OCI-LY3 (cell line): Measurements from ENCODE around the gene OVCA2.

Experiments
- H2AFZ ChIP-seq: fragments of 200-600, 300-600 bp; shearing (Covaris generic); 2 replicates; pipeline ENCODE4 v1.6.0; 2014; ENCODE audit warnings: antibody characterized with exemption, low read depth, low read length
- H3K27ac ChIP-seq: fragments of 200-600, 300-600 bp; sonication (generic); 2 replicates; pipeline ENCODE4 v1.5.1; 2014; ENCODE audit warnings: mild to moderate bottlenecking, low read length, moderate library complexity, mixed read lengths
- H3K27me3 ChIP-seq: fragments of 200-600, 300-600 bp; sonication (generic); 2 replicates; pipeline ENCODE4 v1.6.1; 2014; ENCODE audit warnings: low read depth, low read length, mixed read lengths
- H3K36me3 ChIP-seq: fragments of 200-600, 300-600 bp; sonication (generic); replicated peaks from 2 replicates; pipeline ENCODE3; 2014; ENCODE audit warnings: low read depth, low read length, mixed read lengths
- H3K4me1 ChIP-seq: fragments of 300-600, 200-600 bp; sonication (generic); 2 replicates; pipeline ENCODE4 v1.6.1; 2014; ENCODE audit warnings: low read length, mixed read lengths
- H3K4me2 ChIP-seq: fragments of 200-600, 300-600 bp; sonication (generic); 2 replicates; pipeline ENCODE4 v1.6.1; 2014; ENCODE audit warnings: low read length, mixed read lengths
- H3K4me3 ChIP-seq: fragments of 300-600, 200-600 bp; sonication (generic); 2 replicates; pipeline ENCODE4 v1.5.1; 2014; ENCODE audit warnings: antibody characterized with exemption, mild to moderate bottlenecking, low read length, moderate library complexity
- H3K79me2 ChIP-seq: fragments of 300-600, 200-600 bp; shearing (Covaris generic); 2 replicates; pipeline ENCODE4 v1.6.1; 2014; ENCODE audit warnings: mild to moderate bottlenecking, low read length, mixed read lengths
- H3K9ac ChIP-seq: fragments of 300-600, 200-600 bp; shearing (Covaris generic); 2 replicates; pipeline ENCODE4 v1.6.0; 2014; ENCODE audit warnings: mild to moderate bottlenecking, low read length, moderate library complexity
- H3K9me3 ChIP-seq: fragments of 200-600, 300-600 bp; shearing (Covaris generic); 2 replicates; pipeline ENCODE4 v1.6.1; 2014; ENCODE audit warnings: low read length, mixed read lengths; ENCODE audit not compliant: insufficient read depth
- H4K20me1 ChIP-seq: fragments of 200-600, 300-600 bp; sonication (generic); 2 replicates; pipeline ENCODE4 v1.6.1; 2016; ENCODE audit warnings: low read length, mixed read lengths; ENCODE audit not compliant: insufficient read depth
- CTCF ChIP-seq: fragments of 200-600, 300-600 bp; sonication (generic); IDR thresholded peaks from 2 replicates; pipeline ENCODE4 v1.5.1; 2014; ENCODE audit warnings: antibody characterized with exemption, low read length, low read depth
- EZH2phosphoT487 ChIP-seq: fragments of 200-600 bp; shearing (Covaris generic); IDR thresholded peaks from 2 replicates; pipeline ENCODE4 v1.6.1; 2018; ENCODE audit warnings: antibody characterized with exemption, mixed run types, low read depth

The OVCA2 gene

GRCh38 chr17:2051061-2051932, 9.5 kb downstream of the OVCA2 start:
- Histone ChIP-seq H3K9me3 (no peaks in the 10 kb centered on the region), H2AFZ (no peak overlapping the region), H3K36me3 (no peaks in the 10 kb centered on the region), H3K27me3 (no peaks in the 10 kb centered on the region), H3K27ac (no peak overlapping the region), H4K20me1 (no peaks in the 10 kb centered on the region), H3K4me1 (peaks cover 11% of the 10 kb centered on the region; the same call in 1 of the 2 replicates), H3K9ac (no peak overlapping the region), H3K4me3 (no peak overlapping the region), H3K79me2 (no peaks in the 10 kb centered on the region), H3K4me2 (no peak overlapping the region)
- TF ChIP-seq CTCF (no peak), EZH2phosphoT487 (no peak)

GRCh38 chr17:2051933-2052559, 10.2 kb downstream of the OVCA2 start:
- no peaks in the 10 kb centered on the region for H3K9me3 ChIP-seq
- H3K4me1 ChIP-seq = peaks cover 13% of the 10 kb centered on the region; the same call in 1 of the 2 replicates
- no peak overlapping the region for H2AFZ ChIP-seq
- H3K4me3 ChIP-seq = no peak overlapping the region
- no peaks in the 10 kb centered on the region for H3K27me3 ChIP-seq
- H3K27ac ChIP-seq = no peak overlapping the region
- H4K20me1 ChIP-seq = no peaks in the 10 kb centered on the region
- TF ChIP-seq EZH2phosphoT487 = no peak
- TF ChIP-seq CTCF = no peak
- no peaks in the 10 kb centered on the region for H3K36me3 ChIP-seq
- H3K4me2 ChIP-seq = no peak overlapping the region
- H3K9ac ChIP-seq = no peak overlapping the region
- no peaks in the 10 kb centered on the region for H3K79me2 ChIP-seq

DNA sequence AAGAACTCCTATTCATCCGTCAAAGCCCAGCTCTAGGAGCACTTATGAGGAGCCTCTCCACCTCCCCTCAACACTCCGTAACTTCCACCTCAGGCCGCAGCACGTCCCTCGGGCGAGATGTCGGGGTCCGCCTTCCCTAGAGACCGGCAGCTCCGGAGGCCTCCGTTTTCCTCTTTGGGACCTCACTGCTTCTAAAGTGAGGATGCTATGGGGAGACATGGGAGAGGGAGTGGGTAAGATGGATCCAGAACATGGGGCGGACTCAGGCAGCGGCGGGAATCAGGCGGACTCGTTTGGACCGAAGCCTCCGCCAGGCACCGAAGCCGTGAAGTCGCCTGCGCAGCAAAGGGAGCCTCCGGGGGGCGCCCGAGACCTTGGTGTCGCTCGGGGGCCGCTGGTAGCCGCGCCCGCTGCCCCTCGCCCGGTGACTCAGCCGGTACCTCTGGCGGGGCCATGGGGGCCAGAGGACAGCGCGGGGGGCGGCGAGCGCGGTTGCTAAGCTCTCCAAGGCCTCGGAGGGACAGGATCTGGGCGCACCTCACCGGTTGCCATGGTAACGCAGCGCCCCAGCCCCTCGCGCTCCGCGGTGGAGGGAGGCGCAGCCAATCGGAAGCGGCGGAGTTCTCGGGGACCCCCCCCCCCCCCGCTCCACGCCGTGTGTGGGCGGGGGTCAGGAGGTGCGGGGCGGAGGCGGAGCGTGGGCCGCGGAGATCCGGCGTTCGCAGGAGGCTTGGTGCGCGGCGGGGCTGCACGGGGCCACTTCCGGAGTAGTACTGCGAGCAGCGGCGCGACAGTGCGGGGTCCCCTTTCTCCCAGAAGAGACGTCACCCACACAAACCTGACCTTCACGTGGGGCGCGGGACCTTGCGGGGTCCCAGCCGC, 11.8 kb downstream of the OVCA2 start:
- Histone ChIP-seq H3K4me3 (peak overlapping the region; percentile 84), H3K27me3 (no peaks in the 10 kb centered on the region), H3K27ac (no peak overlapping the region), H3K79me2 (no peaks in the 10 kb centered on the region), H3K4me2 (peak overlapping the region; percentile 77), H4K20me1 (no peaks in the 10 kb centered on the region), H3K9ac (peak overlapping the region; percentile 32; the same call in 1 of the 2 replicates), H3K36me3 (no peaks in the 10 kb centered on the region), H2AFZ (no peak overlapping the region), H3K4me1 (peaks cover 13% of the 10 kb centered on the region; the same call in 1 of the 2 replicates), H3K9me3 (no peaks in the 10 kb centered on the region)
- TF ChIP-seq EZH2phosphoT487 (no peak), CTCF (peak; percentile 67)

DNA sequence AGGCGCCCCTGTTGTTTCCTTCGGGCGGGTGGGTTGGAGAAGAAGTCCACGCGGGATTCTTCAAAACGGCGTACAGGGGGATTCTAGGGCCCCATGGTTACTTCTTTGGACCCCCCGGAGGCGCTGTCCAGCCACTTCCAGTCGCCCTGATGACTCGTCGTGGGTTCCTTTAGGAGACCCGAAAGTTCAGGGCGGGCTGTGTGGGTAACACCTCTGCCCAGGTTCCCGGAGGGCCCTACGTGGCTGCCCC, 12.4 kb downstream of the OVCA2 start:
- no peaks in the 10 kb centered on the region for H3K27me3 ChIP-seq
- no peaks in the 10 kb centered on the region for H4K20me1 ChIP-seq
- peak overlapping the region; percentile 84 for H3K4me3 ChIP-seq
- H3K36me3 ChIP-seq = no peaks in the 10 kb centered on the region
- no peak for TF ChIP-seq CTCF
- TF ChIP-seq EZH2phosphoT487 = no peak
- peak overlapping the region; percentile 77 for H3K4me2 ChIP-seq
- H3K9ac ChIP-seq = no peak overlapping the region
- no peaks in the 10 kb centered on the region for H3K79me2 ChIP-seq
- H3K27ac ChIP-seq = no peak overlapping the region
- peaks cover 10% of the 10 kb centered on the region; the same call in 1 of the 2 replicates for H3K4me1 ChIP-seq
- H2AFZ ChIP-seq = no peak overlapping the region
- H3K9me3 ChIP-seq = no peaks in the 10 kb centered on the region
